Activated naive CD8-positive, alpha-beta T cell treated with anti-CD3 and anti-CD28 coated beads, Interleukin-2, amount 50 U/mL, for 24 hours (primary cell): Measurements from ENCODE around the gene TBCK.

Experiments used
- ATAC-seq: fragments of 150-1000 bp; cut with Tn5 transposase; one replicate; pipeline ENCODE4 v1.10.0; 2021
- DNase-seq: peaks from one replicate; pipeline ENCODE4 v3.0.0; 2021
- H3K27ac Mint-ChIP-seq: one replicate; pipeline ENCODE4 v1.8.0; 2021; ENCODE audit warnings: mild to moderate bottlenecking, mixed read lengths
- H3K27me3 Mint-ChIP-seq: one replicate; pipeline ENCODE4 v1.8.0; 2021; ENCODE audit warnings: mixed read lengths
- H3K36me3 Mint-ChIP-seq: one replicate; pipeline ENCODE4 v1.8.0; 2021; ENCODE audit warnings: low read depth, mixed read lengths
- H3K4me1 Mint-ChIP-seq: one replicate; pipeline ENCODE4 v1.8.0; 2021; ENCODE audit warnings: mixed read lengths
- H3K4me3 Mint-ChIP-seq: one replicate; pipeline ENCODE4 v1.8.0; 2021; ENCODE audit warnings: mild to moderate bottlenecking, moderate library complexity, mixed read lengths
- H3K9me3 Mint-ChIP-seq: one replicate; pipeline ENCODE4 v1.8.0; 2021; ENCODE audit warnings: mixed read lengths

The TBCK gene

DNA sequence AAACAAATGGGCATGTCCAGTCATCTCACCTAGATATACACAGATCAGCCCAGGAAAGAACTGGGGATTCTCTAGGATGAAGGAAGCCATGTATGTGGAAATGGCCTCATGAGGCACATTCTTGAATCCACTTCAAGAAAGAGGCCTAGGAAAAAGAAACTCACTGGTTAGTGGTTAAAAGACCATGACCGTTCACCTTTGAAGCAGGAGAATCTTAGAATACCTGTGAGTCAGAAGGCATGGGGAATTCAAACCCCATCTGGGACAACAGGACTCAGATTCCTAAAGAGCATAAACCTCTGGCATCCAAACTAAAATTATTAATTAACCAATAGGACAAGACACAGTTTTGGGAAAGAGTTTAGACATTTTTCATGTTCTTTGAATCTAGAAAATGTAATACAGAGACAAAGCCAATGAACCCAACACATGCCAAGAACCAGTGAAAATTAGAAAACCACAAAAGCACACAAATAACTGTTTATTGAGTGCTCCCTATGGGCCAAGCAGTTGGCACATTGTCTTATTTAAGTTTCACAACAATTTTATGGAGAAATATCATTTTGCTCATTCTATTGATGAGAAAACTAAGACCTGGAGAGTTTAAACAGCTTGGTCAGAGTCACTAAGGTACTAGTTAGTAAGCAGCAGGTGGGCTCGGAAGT lies 323.2 kb downstream of the TBCK start:
- Mint-ChIP-seq H3K27ac (no peak overlapping the region), H3K4me1 (no peaks in the 10 kb centered on the region), H3K4me3 (no peak overlapping the region), H3K9me3 (peaks cover 13% of the 10 kb centered on the region), H3K36me3 (no peaks in the 10 kb centered on the region), H3K27me3 (no peaks in the 10 kb centered on the region)
- no peak for DNase-seq
- ATAC-seq = no peak

- ATAC-seq (no peak), DNase-seq (no peak)
- peaks cover 13% of the 10 kb centered on the region for H3K9me3 Mint-ChIP-seq
- no peak overlapping the region for H3K4me3 Mint-ChIP-seq
- no peaks in the 10 kb centered on the region for H3K4me1 Mint-ChIP-seq
- H3K27ac Mint-ChIP-seq = no peak overlapping the region
- H3K27me3 Mint-ChIP-seq = no peaks in the 10 kb centered on the region
- no peaks in the 10 kb centered on the region for H3K36me3 Mint-ChIP-seq
Measured at GRCh38 chr4:105991726-105992125, 324.3 kb downstream of the TBCK start.
